Measurements from ENCODE around the gene PPM1H. TPM values are rescaled to one million over a fixed set of nuclear protein-coding genes. Genes with fewer than 3 reads are reported as not detected.

The PPM1H gene
- total RNA-seq, 1 experiment from 2014 or later, result 58.4 TPM

- no peak for DNase-seq (ENCODE audit: low read depth, low spot score)
- in situ Hi-C loops (cut with HindIII; ENCODE audit: low pct_unique_long_range_greater_than_20kb, low sequenced_read_pairs), result no loop called here
Observed at GRCh38 chr12:62653304-62653703, 281.6 kb downstream of the PPM1H start.

GRCh38 chr12:62651138-62651537, 283.8 kb downstream of the PPM1H start:
- in situ Hi-C loops (cut with HindIII; ENCODE audit: low pct_unique_long_range_greater_than_20kb, low sequenced_read_pairs), result no loop called here
- no peak for DNase-seq (ENCODE audit: low read depth, low spot score)

GRCh38 chr12:62649412-62650138, 285.4 kb downstream of the PPM1H start:
- in situ Hi-C loops (cut with HindIII; ENCODE audit: low pct_unique_long_range_greater_than_20kb, low sequenced_read_pairs), result no loop called here
- DNase-seq (ENCODE audit: low read depth, low spot score), result no peak

GRCh38 chr12:62647586-62647985, 287.4 kb downstream of the PPM1H start:
- in situ Hi-C loops (cut with HindIII; ENCODE audit: low pct_unique_long_range_greater_than_20kb, low sequenced_read_pairs), result no loop called here
- DNase-seq (ENCODE audit: low read depth, low spot score), result peak; percentile 64

- in situ Hi-C loops (cut with HindIII; ENCODE audit: low pct_unique_long_range_greater_than_20kb, low sequenced_read_pairs), result no loop called here
- no peak for DNase-seq (ENCODE audit: low read depth, low spot score)
Observed at GRCh38 chr12:62646566-62646965, 288.4 kb downstream of the PPM1H start.

GRCh38 chr12:62643486-62643885, 291.5 kb downstream of the PPM1H start:
- no peak for DNase-seq (ENCODE audit: low read depth, low spot score)
- in situ Hi-C loops (cut with HindIII; ENCODE audit: low pct_unique_long_range_greater_than_20kb, low sequenced_read_pairs), result no loop called here

GRCh38 chr12:62642486-62642885, 292.5 kb downstream of the PPM1H start:
- no peak for DNase-seq (ENCODE audit: low read depth, low spot score)
- in situ Hi-C loops (cut with HindIII; ENCODE audit: low pct_unique_long_range_greater_than_20kb, low sequenced_read_pairs), result no loop called here

- DNase-seq (ENCODE audit: low read depth, low spot score), result no peak
- in situ Hi-C loops (cut with HindIII; ENCODE audit: low pct_unique_long_range_greater_than_20kb, low sequenced_read_pairs), result no loop called here
Observed at GRCh38 chr12:62640910-62641448, 294.0 kb downstream of the PPM1H start.

GRCh38 chr12:62637679-62638078, 297.3 kb downstream of the PPM1H start:
- in situ Hi-C loops (cut with HindIII; ENCODE audit: low pct_unique_long_range_greater_than_20kb, low sequenced_read_pairs), result no loop called here
- no peak for DNase-seq (ENCODE audit: low read depth, low spot score)

- in situ Hi-C loops (cut with HindIII; ENCODE audit: low pct_unique_long_range_greater_than_20kb, low sequenced_read_pairs), result no loop called here
- DNase-seq (ENCODE audit: low read depth, low spot score), result peak; percentile 58
Observed at GRCh38 chr12:62635649-62636048, 299.3 kb downstream of the PPM1H start.

- in situ Hi-C loops (cut with HindIII; ENCODE audit: low pct_unique_long_range_greater_than_20kb, low sequenced_read_pairs), result no loop called here
- DNase-seq (ENCODE audit: low read depth, low spot score), result peak; percentile 99
Observed at GRCh38 chr12:62632411-62632918, 302.5 kb downstream of the PPM1H start.

- peak; percentile 85 for DNase-seq (ENCODE audit: low read depth, low spot score)
- in situ Hi-C loops (cut with HindIII; ENCODE audit: low pct_unique_long_range_greater_than_20kb, low sequenced_read_pairs), result no loop called here
Observed at GRCh38 chr12:62631471-62632410, 303.2 kb downstream of the PPM1H start.

- in situ Hi-C loops (cut with HindIII; ENCODE audit: low pct_unique_long_range_greater_than_20kb, low sequenced_read_pairs), result no loop called here
- DNase-seq (ENCODE audit: low read depth, low spot score), result peak; percentile 34
Observed at GRCh38 chr12:62629971-62630739, 304.8 kb downstream of the PPM1H start.

- DNase-seq (ENCODE audit: low read depth, low spot score), result no peak
- in situ Hi-C loops (cut with HindIII; ENCODE audit: low pct_unique_long_range_greater_than_20kb, low sequenced_read_pairs), result no loop called here
Observed at GRCh38 chr12:62629413-62629812, 305.5 kb downstream of the PPM1H start.

GRCh38 chr12:62627181-62627580, 307.8 kb downstream of the PPM1H start:
- in situ Hi-C loops (cut with HindIII; ENCODE audit: low pct_unique_long_range_greater_than_20kb, low sequenced_read_pairs), result no loop called here
- no peak for DNase-seq (ENCODE audit: low read depth, low spot score)

GRCh38 chr12:62625228-62625627, 309.7 kb downstream of the PPM1H start:
- in situ Hi-C loops (cut with HindIII; ENCODE audit: low pct_unique_long_range_greater_than_20kb, low sequenced_read_pairs), result no loop called here
- DNase-seq (ENCODE audit: low read depth, low spot score), result no peak

- in situ Hi-C loops (cut with HindIII; ENCODE audit: low pct_unique_long_range_greater_than_20kb, low sequenced_read_pairs), result loop anchor here (25.0 kb wide), 1 partner anchor 165 kb away; no protein-coding TSS in a partner anchor
- no peak for DNase-seq (ENCODE audit: low read depth, low spot score)
Observed at GRCh38 chr12:62622177-62622576, 312.8 kb downstream of the PPM1H start.
